ENCODE measurements around the gene NPR2. TPM values are rescaled to one million over a fixed set of nuclear protein-coding genes. Genes with fewer than 3 reads are reported as not detected.

The NPR2 gene
- total and polyA plus RNA-seq, 4 experiments from 2014 or later = 0.97 to 15.9 (median 9.5) TPM

DNA sequence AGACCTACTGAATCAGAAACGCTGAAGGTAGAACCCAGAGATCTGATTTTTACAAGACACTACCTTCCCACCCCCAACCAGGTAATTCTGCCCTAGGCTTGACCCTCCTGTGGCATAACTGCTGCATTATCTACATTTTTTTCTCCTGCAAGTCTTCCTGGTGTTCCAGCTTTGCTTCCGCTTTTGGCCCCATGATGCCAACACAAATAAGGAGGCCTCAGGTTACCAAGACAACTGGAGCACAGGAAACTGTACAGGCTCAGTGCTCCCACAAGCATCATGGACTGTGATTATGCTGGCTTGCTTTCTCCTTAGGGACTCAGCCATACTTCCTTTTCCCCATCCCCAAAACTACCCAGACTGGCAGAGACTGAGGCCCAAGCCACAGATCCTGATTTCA, 30.7 kb upstream of the NPR2 start:
- ChIA-PET POLR2A (ENCODE audit: partially characterized antibody) (interaction anchor here (2.1 kb wide), 1 partner anchor 12 kb away, joined by 7 read pairs; the partner anchor contains the start of genes GBA2 and RGP1), CTCF (ENCODE audit: partially characterized antibody) (interaction anchor here (0.6 to 2.5 kb wide), 4 partner anchors 26 to 103 kb away, joined by 3 to 6 read pairs (median 3); partner anchors contain the start of genes CCDC107 and RMRP)
- Histone ChIP-seq H3K27ac (ENCODE audit: low read depth, low read length) (no peak overlapping the region), H3K27me3 (ENCODE audit: insufficient read depth, low read length) (no peaks in the 10 kb centered on the region), H3K4me1 (ENCODE audit: insufficient read depth, low read length) (peaks cover 22% of the 10 kb centered on the region), H3K4me3 (ENCODE audit: low read length in 2 of 2) (no peak overlapping the region), H3K36me3 (ENCODE audit: insufficient read depth, low read length) (no peaks in the 10 kb centered on the region), H3K9me3 (ENCODE audit: control insufficient read depth in 1 of 2, low read length in 2 of 2) (no peaks in the 10 kb centered on the region)
- peaks cover 0 to 2% (median 0%) of the 10 kb centered on the region in 8 donors for H3K9me3 Mint-ChIP-seq
- peak overlapping the region in 1 of 7 donors; percentile 56 for H3K27ac Mint-ChIP-seq
- intact Hi-C loops (cut with micrococcal nuclease) = no loop called here
- H3K36me3 Mint-ChIP-seq = peaks cover 2 to 9% of the 10 kb centered on the region in 2 donors
- no peaks in the 10 kb centered on the region for H3K27me3 Mint-ChIP-seq
- no peak overlapping the region for H3K4me3 Mint-ChIP-seq
- H3K4me1 Mint-ChIP-seq = peaks cover 27 to 66% (median 48%) of the 10 kb centered on the region in 4 donors
- no peak for DNase-seq

DNA sequence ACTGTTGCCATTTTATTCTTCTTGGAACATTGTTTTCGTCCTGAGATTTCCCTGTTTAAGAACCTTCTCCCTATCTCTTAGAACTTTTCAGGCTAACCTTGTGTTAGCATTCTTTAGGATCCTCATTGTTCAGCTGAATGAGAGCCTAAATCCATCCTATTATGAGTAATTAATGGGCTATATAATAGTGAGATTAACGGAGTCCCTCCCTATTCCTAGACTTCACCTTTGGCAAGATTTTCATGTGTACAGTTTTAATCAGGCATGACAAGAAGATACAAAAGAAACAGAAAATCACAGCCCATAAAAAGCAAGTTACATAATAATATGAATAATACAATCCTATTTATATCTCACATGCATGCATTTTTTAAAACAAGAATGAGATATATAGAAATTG, 28.2 kb upstream of the NPR2 start:
- Histone ChIP-seq H3K4me3 (ENCODE audit: low read length in 2 of 2) (no peak overlapping the region), H3K9me3 (ENCODE audit: control insufficient read depth in 1 of 2, low read length in 2 of 2) (no peaks in the 10 kb centered on the region), H3K4me1 (ENCODE audit: insufficient read depth, low read length) (peaks cover 9% of the 10 kb centered on the region), H3K27ac (ENCODE audit: low read depth, low read length) (no peak overlapping the region), H3K36me3 (ENCODE audit: insufficient read depth, low read length) (no peaks in the 10 kb centered on the region), H3K27me3 (ENCODE audit: insufficient read depth, low read length) (no peaks in the 10 kb centered on the region)
- ChIA-PET CTCF (ENCODE audit: partially characterized antibody) (interaction anchor here (1.3 kb wide), 1 partner anchor 116 kb away, joined by 3 read pairs; no protein-coding TSS in a partner anchor), POLR2A (ENCODE audit: partially characterized antibody) (interaction anchor here (0.6 to 0.9 kb wide), 2 partner anchors 31 to 50 kb away, joined by 3 read pairs; partner anchors contain the start of gene CREB3)
- H3K36me3 Mint-ChIP-seq = peaks cover 1 to 9% of the 10 kb centered on the region in 2 donors
- no peaks in the 10 kb centered on the region for H3K27me3 Mint-ChIP-seq
- intact Hi-C loops (cut with micrococcal nuclease) = no loop called here
- peaks cover 0 to 2% (median 0%) of the 10 kb centered on the region in 8 donors for H3K9me3 Mint-ChIP-seq
- peaks cover 18 to 46% (median 35%) of the 10 kb centered on the region in 4 donors for H3K4me1 Mint-ChIP-seq
- H3K4me3 Mint-ChIP-seq = no peak overlapping the region
- no peak overlapping the region for H3K27ac Mint-ChIP-seq
- no peak for DNase-seq

GRCh38 chr9:35763803-35764202, 27.6 kb upstream of the NPR2 start:
- peak overlapping the region in 2 of 7 donors; percentile 19 to 57 for H3K27ac Mint-ChIP-seq
- no peak overlapping the region for H3K4me3 ChIP-seq (ENCODE audit: low read length in 2 of 2)
- ChIA-PET CTCF (ENCODE audit: partially characterized antibody) (no interaction called here), POLR2A (ENCODE audit: partially characterized antibody) (interaction anchor here (0.7 kb wide), 1 partner anchor 37 kb away, joined by 3 read pairs; no protein-coding TSS in a partner anchor)
- intact Hi-C loops (cut with micrococcal nuclease) = no loop called here
- no peaks in the 10 kb centered on the region for H3K27me3 ChIP-seq (ENCODE audit: insufficient read depth, low read length)
- no peaks in the 10 kb centered on the region for H3K27me3 Mint-ChIP-seq
- H3K36me3 Mint-ChIP-seq = peaks cover 1 to 9% of the 10 kb centered on the region in 2 donors
- no peak overlapping the region for H3K27ac ChIP-seq (ENCODE audit: low read depth, low read length)
- peaks cover 0 to under 1% (median 0%) of the 10 kb centered on the region in 8 donors for H3K9me3 Mint-ChIP-seq
- H3K36me3 ChIP-seq (ENCODE audit: insufficient read depth, low read length) = no peaks in the 10 kb centered on the region
- peaks cover 3% of the 10 kb centered on the region for H3K4me1 ChIP-seq (ENCODE audit: insufficient read depth, low read length)
- no peak for DNase-seq
- no peak overlapping the region for H3K4me3 Mint-ChIP-seq
- no peaks in the 10 kb centered on the region for H3K9me3 ChIP-seq (ENCODE audit: control insufficient read depth in 1 of 2, low read length in 2 of 2)
- peaks cover 13 to 42% (median 33%) of the 10 kb centered on the region in 4 donors for H3K4me1 Mint-ChIP-seq

GRCh38 chr9:35766997-35767396, 24.4 kb upstream of the NPR2 start:
- Histone ChIP-seq H3K27me3 (ENCODE audit: insufficient read depth, low read length) (no peaks in the 10 kb centered on the region), H3K4me3 (ENCODE audit: low read length in 2 of 2) (no peak overlapping the region), H3K27ac (ENCODE audit: low read depth, low read length) (no peak overlapping the region), H3K4me1 (ENCODE audit: insufficient read depth, low read length) (peaks cover 3% of the 10 kb centered on the region), H3K36me3 (ENCODE audit: insufficient read depth, low read length) (no peaks in the 10 kb centered on the region), H3K9me3 (ENCODE audit: control insufficient read depth in 1 of 2, low read length in 2 of 2) (no peaks in the 10 kb centered on the region)
- POLR2A ChIA-PET (ENCODE audit: partially characterized antibody) = no interaction called here
- H3K9me3 Mint-ChIP-seq = no peaks in the 10 kb centered on the region
- intact Hi-C loops (cut with micrococcal nuclease) = no loop called here
- peaks cover 6 to 24% (median 15%) of the 10 kb centered on the region in 4 donors for H3K4me1 Mint-ChIP-seq
- CTCF ChIA-PET (ENCODE audit: partially characterized antibody) = no interaction called here
- DNase-seq = no peak
- H3K36me3 Mint-ChIP-seq = peaks cover 1 to 4% of the 10 kb centered on the region in 2 donors
- H3K27ac Mint-ChIP-seq = no peak overlapping the region
- H3K27me3 Mint-ChIP-seq = no peaks in the 10 kb centered on the region
- H3K4me3 Mint-ChIP-seq = no peak overlapping the region

GRCh38 chr9:35767458-35767857, 23.9 kb upstream of the NPR2 start:
- H3K27ac Mint-ChIP-seq = no peak overlapping the region
- Histone ChIP-seq H3K9me3 (ENCODE audit: control insufficient read depth in 1 of 2, low read length in 2 of 2) (no peaks in the 10 kb centered on the region), H3K4me3 (ENCODE audit: low read length in 2 of 2) (no peak overlapping the region), H3K27me3 (ENCODE audit: insufficient read depth, low read length) (no peaks in the 10 kb centered on the region), H3K4me1 (ENCODE audit: insufficient read depth, low read length) (peaks cover 3% of the 10 kb centered on the region), H3K36me3 (ENCODE audit: insufficient read depth, low read length) (no peaks in the 10 kb centered on the region), H3K27ac (ENCODE audit: low read depth, low read length) (no peak overlapping the region)
- no peaks in the 10 kb centered on the region for H3K9me3 Mint-ChIP-seq
- H3K27me3 Mint-ChIP-seq = no peaks in the 10 kb centered on the region
- peaks cover 6 to 20% (median 12%) of the 10 kb centered on the region in 4 donors for H3K4me1 Mint-ChIP-seq
- no peak for DNase-seq
- H3K36me3 Mint-ChIP-seq = peaks cover 1 to 4% of the 10 kb centered on the region in 2 donors
- intact Hi-C loops (cut with micrococcal nuclease) = no loop called here
- ChIA-PET POLR2A (ENCODE audit: partially characterized antibody) (no interaction called here), CTCF (ENCODE audit: partially characterized antibody) (no interaction called here)
- H3K4me3 Mint-ChIP-seq = no peak overlapping the region

GRCh38 chr9:35769763-35770162, 21.6 kb upstream of the NPR2 start:
- Mint-ChIP-seq H3K4me3 (no peak overlapping the region), H3K36me3 (peaks cover 0 to 3% of the 10 kb centered on the region in 2 donors), H3K4me1 (peaks cover 2 to 11% (median 6%) of the 10 kb centered on the region in 4 donors), H3K27me3 (no peaks in the 10 kb centered on the region), H3K27ac (no peak overlapping the region), H3K9me3 (no peaks in the 10 kb centered on the region)
- CTCF ChIA-PET (ENCODE audit: partially characterized antibody) = interaction anchor here (1.3 to 1.9 kb wide), 3 partner anchors 13 to 19 kb away, joined by 3 to 12 read pairs (median 5); no protein-coding TSS in a partner anchor
- Histone ChIP-seq H3K9me3 (ENCODE audit: control insufficient read depth in 1 of 2, low read length in 2 of 2) (no peaks in the 10 kb centered on the region), H3K36me3 (ENCODE audit: insufficient read depth, low read length) (no peaks in the 10 kb centered on the region), H3K4me3 (ENCODE audit: low read length in 2 of 2) (no peak overlapping the region), H3K27ac (ENCODE audit: low read depth, low read length) (no peak overlapping the region), H3K4me1 (ENCODE audit: insufficient read depth, low read length) (peaks cover 3% of the 10 kb centered on the region), H3K27me3 (ENCODE audit: insufficient read depth, low read length) (no peaks in the 10 kb centered on the region)
- no peak for DNase-seq
- intact Hi-C loops (cut with micrococcal nuclease) = no loop called here
- POLR2A ChIA-PET (ENCODE audit: partially characterized antibody) = no interaction called here

DNA sequence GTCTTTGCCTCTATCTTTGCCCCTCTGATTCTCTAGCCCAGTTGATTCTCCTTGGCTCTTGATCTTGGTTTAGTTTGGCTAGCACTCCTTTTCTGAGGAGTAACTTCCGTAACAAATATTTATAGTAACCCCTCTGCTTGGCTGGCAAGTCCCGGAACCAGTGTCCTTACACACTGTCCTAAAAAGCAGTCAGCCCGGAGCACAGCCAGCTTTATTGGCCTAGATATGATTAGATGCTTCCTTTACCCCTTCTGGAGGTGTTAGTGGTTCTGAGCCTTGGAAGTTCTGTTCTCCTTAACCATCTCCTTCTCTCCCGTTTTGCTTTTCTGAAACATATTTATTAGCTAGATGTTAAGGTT, 20.3 kb upstream of the NPR2 start:
- Histone ChIP-seq H3K9me3 (ENCODE audit: control insufficient read depth in 1 of 2, low read length in 2 of 2) (no peaks in the 10 kb centered on the region), H3K27ac (ENCODE audit: low read depth, low read length) (no peak overlapping the region), H3K27me3 (ENCODE audit: insufficient read depth, low read length) (no peaks in the 10 kb centered on the region), H3K4me3 (ENCODE audit: low read length in 2 of 2) (no peak overlapping the region), H3K4me1 (ENCODE audit: insufficient read depth, low read length) (peaks cover 3% of the 10 kb centered on the region), H3K36me3 (ENCODE audit: insufficient read depth, low read length) (no peaks in the 10 kb centered on the region)
- CTCF ChIA-PET (ENCODE audit: partially characterized antibody) = interaction anchor here (0.7 to 3.8 kb wide), 4 partner anchors 15 to 56 kb away, joined by 3 to 25 read pairs (median 4); no protein-coding TSS in a partner anchor
- H3K4me1 Mint-ChIP-seq = peaks cover 1 to 14% (median 6%) of the 10 kb centered on the region in 4 donors
- no peak overlapping the region for H3K27ac Mint-ChIP-seq
- H3K36me3 Mint-ChIP-seq = peaks cover 0 to 2% of the 10 kb centered on the region in 2 donors
- no peak for DNase-seq
- POLR2A ChIA-PET (ENCODE audit: partially characterized antibody) = interaction anchor here (0.8 kb wide), 1 partner anchor 39 kb away, joined by 3 read pairs; the partner anchor contains the start of gene TLN1
- no peaks in the 10 kb centered on the region for H3K27me3 Mint-ChIP-seq
- intact Hi-C loops (cut with micrococcal nuclease) = no loop called here
- H3K4me3 Mint-ChIP-seq = no peak overlapping the region
- H3K9me3 Mint-ChIP-seq = no peaks in the 10 kb centered on the region

Data from CD4-positive, alpha-beta memory T cell (primary cell).